HG03064 (cell line): ENCODE results near the gene UMPS.

Experiments used
- ATAC-seq: cut with Tn5 transposase; IDR thresholded peaks from one replicate; pipeline ENCODE4 v1.9.1; 2021; ENCODE audit warnings: low read depth; ENCODE audit not compliant: unreplicated experiment

Gene UMPS

GRCh38 chr3:124730129-124730940, at the start of gene UMPS:
Gene UMPS, plus strand, starts transcription at chr3:124730452. Its CDS starts 20 bp downstream, at chr3:124730472.
- peak; percentile 91 for ATAC-seq

GRCh38 chr3:124680521-124680920, 49.7 kb upstream of the UMPS start:
- ATAC-seq = no peak

- no peak for ATAC-seq
These were observed 48.0 kb upstream of the UMPS start for GRCh38 chr3:124682263-124682662.

- no peak for ATAC-seq
These were observed 45.8 kb upstream of the UMPS start for GRCh38 chr3:124684459-124684858.

GRCh38 chr3:124685067-124685466, 45.2 kb upstream of the UMPS start:
- no peak for ATAC-seq

GRCh38 chr3:124685481-124685880, 44.8 kb upstream of the UMPS start:
- ATAC-seq = no peak

GRCh38 chr3:124686028-124686670, 44.1 kb upstream of the UMPS start:
- ATAC-seq = no peak

GRCh38 chr3:124688581-124689454, 41.4 kb upstream of the UMPS start:
- no peak for ATAC-seq

GRCh38 chr3:124691599-124691998, 38.7 kb upstream of the UMPS start:
- no peak for ATAC-seq

GRCh38 chr3:124694486-124694885, 35.8 kb upstream of the UMPS start:
- no peak for ATAC-seq

- no peak for ATAC-seq
These were observed 34.9 kb upstream of the UMPS start for GRCh38 chr3:124695369-124695768.

GRCh38 chr3:124696006-124696405, 34.2 kb upstream of the UMPS start:
- ATAC-seq = no peak

GRCh38 chr3:124697302-124697701, 33.0 kb upstream of the UMPS start:
- ATAC-seq = no peak

- no peak for ATAC-seq
These were observed 32.1 kb upstream of the UMPS start for GRCh38 chr3:124698030-124698770.

- no peak for ATAC-seq
These were observed 31.2 kb upstream of the UMPS start for GRCh38 chr3:124699051-124699450.

GRCh38 chr3:124699686-124700396, 30.4 kb upstream of the UMPS start:
- no peak for ATAC-seq

- ATAC-seq = no peak
These were observed 29.2 kb upstream of the UMPS start for GRCh38 chr3:124700880-124701684.

GRCh38 chr3:124701687-124702086, 28.6 kb upstream of the UMPS start:
- ATAC-seq = no peak

GRCh38 chr3:124702950-124703349, 27.3 kb upstream of the UMPS start:
- no peak for ATAC-seq
